Measurements from ENCODE around the gene IGFBP4.

IGFBP4 gene

GRCh38 chr17:40472733-40473452 is 29.6 kb downstream of the IGFBP4 start:
- DNase-seq, result no peak

GRCh38 chr17:40473573-40474365 is 30.5 kb downstream of the IGFBP4 start:
- no peak for DNase-seq

GRCh38 chr17:40474419-40475002 is 31.3 kb downstream of the IGFBP4 start:
- DNase-seq, result peak; percentile 24

GRCh38 chr17:40475234-40475908 is 32.1 kb downstream of the IGFBP4 start:
- no peak for DNase-seq

GRCh38 chr17:40477796-40478195 is 34.5 kb downstream of the IGFBP4 start:
- no peak for DNase-seq

GRCh38 chr17:40478486-40478885 is 35.2 kb downstream of the IGFBP4 start:
- DNase-seq, result no peak

- no peak for DNase-seq
These were observed 36.7 kb downstream of the IGFBP4 start for GRCh38 chr17:40479754-40480480.

- peak; percentile 71 for DNase-seq
These were observed 37.3 kb downstream of the IGFBP4 start for GRCh38 chr17:40480501-40481003.

GRCh38 chr17:40481106-40481505 is 37.9 kb downstream of the IGFBP4 start:
- no peak for DNase-seq

GRCh38 chr17:40482722-40483121 is 39.5 kb downstream of the IGFBP4 start:
- DNase-seq, result no peak

GRCh38 chr17:40483679-40484078 is 40.4 kb downstream of the IGFBP4 start:
- DNase-seq, result no peak

GRCh38 chr17:40484285-40484972 is 41.2 kb downstream of the IGFBP4 start:
- no peak for DNase-seq

- DNase-seq, result no peak
These were observed 41.8 kb downstream of the IGFBP4 start for GRCh38 chr17:40484973-40485530.

- DNase-seq, result no peak
These were observed 42.7 kb downstream of the IGFBP4 start for GRCh38 chr17:40485851-40486521.

- no peak for DNase-seq
These were observed 43.5 kb downstream of the IGFBP4 start for GRCh38 chr17:40486522-40487370.

- DNase-seq, result no peak
These were observed 44.2 kb downstream of the IGFBP4 start for GRCh38 chr17:40487371-40488020.

GRCh38 chr17:40490289-40490853 is 47.1 kb downstream of the IGFBP4 start:
- DNase-seq, result peak; percentile 98

GRCh38 chr17:40490982-40491381 is 47.7 kb downstream of the IGFBP4 start:
- DNase-seq, result no peak

- peak; percentile 34 for DNase-seq
These were observed 48.2 kb downstream of the IGFBP4 start for GRCh38 chr17:40491486-40491885.
